ENCODE data around the gene AK8. TPM values are rescaled to one million over a fixed set of nuclear protein-coding genes. Genes with fewer than 3 reads are reported as not detected.
"Not testable (repeated sequence)": the region's sequence is repeated elsewhere in the genome, so short reads cannot be mapped to it uniquely, and the experiment has no call there.

The AK8 gene
- total RNA-seq, 4 donors from 2014 or later, result 0.61 to 1.9 TPM; not detected in 2

DNA sequence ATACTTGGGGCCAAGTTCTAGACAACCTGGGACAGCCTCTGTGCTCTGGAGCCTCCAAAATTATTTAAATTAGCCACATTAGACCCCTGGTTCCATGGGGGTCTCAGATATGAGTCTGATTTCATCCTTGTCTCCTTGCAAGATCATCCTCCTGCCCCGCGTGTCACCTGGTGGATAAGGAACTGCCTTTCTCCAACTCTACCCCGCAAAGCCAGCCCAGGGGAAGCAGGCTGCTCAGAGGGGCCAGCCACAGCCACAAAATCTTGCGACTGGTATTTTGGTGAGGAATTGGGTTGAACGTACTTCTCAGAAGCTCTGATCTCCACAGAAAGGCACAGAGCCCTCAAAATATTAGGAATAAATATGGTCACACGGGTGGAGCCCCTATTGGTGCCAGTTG, 101.2 kb downstream of the AK8 start:
- Histone ChIP-seq H3K4me1 (no peaks in the 10 kb centered on the region), H3K36me3 (no peaks in the 10 kb centered on the region), H3K9me3 (no peaks in the 10 kb centered on the region), H3K27me3 (no peaks in the 10 kb centered on the region), H3K27ac (no peak overlapping the region), H3K4me3 (no peak overlapping the region)
- DNase-seq, result no peak
- intact Hi-C loops (cut with DNase I; ENCODE audit: low total_unique reads), result no loop called here
- TF ChIP-seq POLR2A (IDR thresholded peaks at IDR 0.05), result no peak

- H3K27me3 ChIP-seq, result no peaks in the 10 kb centered on the region
- intact Hi-C loops (cut with DNase I; ENCODE audit: low total_unique reads), result no loop called here
- no peak overlapping the region for H3K4me3 ChIP-seq
- no peaks in the 10 kb centered on the region for H3K36me3 ChIP-seq
- no peak overlapping the region for H3K27ac ChIP-seq
- TF ChIP-seq, protein P1, sequence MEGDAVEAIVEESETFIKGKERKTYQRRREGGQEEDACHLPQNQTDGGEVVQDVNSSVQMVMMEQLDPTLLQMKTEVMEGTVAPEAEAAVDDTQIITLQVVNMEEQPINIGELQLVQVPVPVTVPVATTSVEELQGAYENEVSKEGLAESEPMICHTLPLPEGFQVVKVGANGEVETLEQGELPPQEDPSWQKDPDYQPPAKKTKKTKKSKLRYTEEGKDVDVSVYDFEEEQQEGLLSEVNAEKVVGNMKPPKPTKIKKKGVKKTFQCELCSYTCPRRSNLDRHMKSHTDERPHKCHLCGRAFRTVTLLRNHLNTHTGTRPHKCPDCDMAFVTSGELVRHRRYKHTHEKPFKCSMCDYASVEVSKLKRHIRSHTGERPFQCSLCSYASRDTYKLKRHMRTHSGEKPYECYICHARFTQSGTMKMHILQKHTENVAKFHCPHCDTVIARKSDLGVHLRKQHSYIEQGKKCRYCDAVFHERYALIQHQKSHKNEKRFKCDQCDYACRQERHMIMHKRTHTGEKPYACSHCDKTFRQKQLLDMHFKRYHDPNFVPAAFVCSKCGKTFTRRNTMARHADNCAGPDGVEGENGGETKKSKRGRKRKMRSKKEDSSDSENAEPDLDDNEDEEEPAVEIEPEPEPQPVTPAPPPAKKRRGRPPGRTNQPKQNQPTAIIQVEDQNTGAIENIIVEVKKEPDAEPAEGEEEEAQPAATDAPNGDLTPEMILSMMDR (IDR thresholded peaks at IDR 0.05), result no peak
- H3K4me1 ChIP-seq, result no peaks in the 10 kb centered on the region
- DNase-seq, result no peak
- H3K9me3 ChIP-seq, result no peaks in the 10 kb centered on the region
These were observed 101.8 kb downstream of the AK8 start for GRCh38 chr9:132776268-132776667.

GRCh38 chr9:132775720-132776119, 102.4 kb downstream of the AK8 start:
- intact Hi-C loops (cut with DNase I; ENCODE audit: low total_unique reads), result no loop called here
- H3K4me1 ChIP-seq, result no peaks in the 10 kb centered on the region
- H3K9me3 ChIP-seq, result no peaks in the 10 kb centered on the region
- no peak overlapping the region for H3K4me3 ChIP-seq
- H3K36me3 ChIP-seq, result no peaks in the 10 kb centered on the region
- no peak for DNase-seq
- no peaks in the 10 kb centered on the region for H3K27me3 ChIP-seq
- no peak overlapping the region for H3K27ac ChIP-seq
- no peak for TF ChIP-seq POLR2A (IDR thresholded peaks at IDR 0.05)
- TF ChIP-seq, protein P1 (IDR thresholded peaks at IDR 0.05), result no peak

DNA sequence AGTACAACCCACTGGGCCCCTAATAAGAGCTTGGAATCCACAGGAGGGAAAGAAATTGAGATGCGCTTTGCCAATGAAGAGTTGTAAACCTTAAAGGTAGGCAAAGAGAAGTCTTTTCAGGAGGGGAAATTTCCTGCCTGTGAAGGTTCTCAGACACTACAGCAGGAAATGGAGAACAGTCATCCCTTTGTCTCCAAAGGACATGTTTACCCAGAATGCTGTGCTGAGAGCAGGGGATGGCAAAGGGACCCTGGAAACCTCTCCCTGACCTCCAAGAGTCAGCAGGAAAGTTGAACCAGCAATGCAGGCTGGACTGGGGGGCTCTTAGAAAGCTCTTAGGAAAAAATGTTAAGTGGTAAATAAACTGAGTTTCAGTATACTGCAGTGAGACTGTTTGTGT, 103.2 kb downstream of the AK8 start:
- H3K27ac ChIP-seq, result no peak overlapping the region
- TF ChIP-seq POLR2A (IDR thresholded peaks at IDR 0.05), result no peak
- TF ChIP-seq, protein P1 (IDR thresholded peaks at IDR 0.05), result no peak
- no peaks in the 10 kb centered on the region for H3K4me1 ChIP-seq
- no peaks in the 10 kb centered on the region for H3K36me3 ChIP-seq
- DNase-seq, result no peak
- intact Hi-C loops (cut with DNase I; ENCODE audit: low total_unique reads), result no loop called here
- H3K4me3 ChIP-seq, result no peak overlapping the region
- no peaks in the 10 kb centered on the region for H3K27me3 ChIP-seq
- H3K9me3 ChIP-seq, result no peaks in the 10 kb centered on the region

- intact Hi-C loops (cut with DNase I; ENCODE audit: low total_unique reads), result no loop called here
- Histone ChIP-seq H3K4me3 (no peak overlapping the region), H3K27ac (no peak overlapping the region), H3K4me1 (no peaks in the 10 kb centered on the region), H3K27me3 (no peaks in the 10 kb centered on the region), H3K9me3 (no peaks in the 10 kb centered on the region), H3K36me3 (no peaks in the 10 kb centered on the region)
- no peak for DNase-seq
- no peak for TF ChIP-seq POLR2A (IDR thresholded peaks at IDR 0.05)
- TF ChIP-seq, protein P1 (IDR thresholded peaks at IDR 0.05), result no peak
These were observed 104.2 kb downstream of the AK8 start for GRCh38 chr9:132773764-132774339.

DNA sequence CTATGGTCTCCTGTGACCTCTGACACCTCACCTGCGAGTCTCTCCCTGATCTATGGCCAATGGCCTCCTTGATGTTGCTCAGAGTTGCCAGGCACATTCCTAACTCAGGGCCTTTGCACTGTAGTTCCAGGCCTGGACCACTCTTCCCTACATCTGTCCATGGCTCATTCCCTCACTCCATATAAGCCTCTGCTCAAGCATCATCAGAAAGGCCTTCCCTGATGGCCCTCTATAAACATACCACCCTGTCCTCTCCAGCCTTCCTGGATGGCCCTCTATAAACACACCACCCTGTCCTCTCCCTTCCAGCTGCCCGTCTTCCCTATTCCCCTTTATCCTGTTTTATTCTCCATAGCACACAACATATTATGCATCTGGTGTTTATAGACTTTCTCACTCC, 105.0 kb downstream of the AK8 start:
- Histone ChIP-seq H3K4me3 (no peak overlapping the region), H3K4me1 (no peaks in the 10 kb centered on the region), H3K27me3 (no peaks in the 10 kb centered on the region), H3K36me3 (no peaks in the 10 kb centered on the region), H3K9me3 (no peaks in the 10 kb centered on the region), H3K27ac (no peak overlapping the region)
- no peak for TF ChIP-seq POLR2A (IDR thresholded peaks at IDR 0.05)
- TF ChIP-seq, protein P1 (IDR thresholded peaks at IDR 0.05), result no peak
- intact Hi-C loops (cut with DNase I; ENCODE audit: low total_unique reads), result no loop called here
- DNase-seq, result no peak

GRCh38 chr9:132771752-132772151, 106.3 kb downstream of the AK8 start:
- intact Hi-C loops (cut with DNase I; ENCODE audit: low total_unique reads); H3K27ac ChIP-seq; H3K36me3 ChIP-seq; H3K4me1 ChIP-seq; H3K9me3 ChIP-seq; H3K27me3 ChIP-seq; H3K4me3 ChIP-seq; DNase-seq: not testable (repeated sequence)
